Measurements from ENCODE around the gene SLC9A9. TPM values are rescaled to one million over a fixed set of nuclear protein-coding genes. Genes with fewer than 3 reads are reported as not detected.

Gene SLC9A9
- total RNA-seq, 1 experiment from 2014 or later, result not detected

- no peaks in the 10 kb centered on the region for H3K27me3 ChIP-seq (replicated peaks; ENCODE audit: control insufficient read depth, insufficient read depth, low read length)
- Mint-ChIP-seq H3K36me3 (ENCODE audit: insufficient read depth, unreplicated experiment) (no peaks in the 10 kb centered on the region), H3K4me1 (ENCODE audit: low read depth, unreplicated experiment) (no peaks in the 10 kb centered on the region), H3K27me3 (ENCODE audit: insufficient read depth, unreplicated experiment) (peaks cover 14% of the 10 kb centered on the region), H3K9me3 (ENCODE audit: unreplicated experiment) (no peaks in the 10 kb centered on the region), H3K4me3 (ENCODE audit: unreplicated experiment) (no peak overlapping the region), H3K27ac (ENCODE audit: unreplicated experiment) (no peak overlapping the region)
- BruUV-seq (replicated peaks), result no TSS peak
- intact Hi-C loops (cut with micrococcal nuclease; ENCODE audit: unreplicated experiment), result no loop called here
- no peaks in the 10 kb centered on the region for H3K36me3 ChIP-seq (ENCODE audit: control insufficient read depth, insufficient read depth, low read length)
- ChIA-PET POLR2A (no interaction called here), CTCF (no interaction called here)
- H3K4me3 ChIP-seq (ENCODE audit: low read depth, low read length), result no peak overlapping the region
- no peaks in the 10 kb centered on the region for H3K4me1 ChIP-seq
- no peak for DNase-seq
- no peak for TF ChIP-seq CTCF (IDR thresholded peaks at IDR 0.05; ENCODE audit: insufficient read depth in 1 of 2, low read depth in 1 of 2, low read length in 1 of 2, severe bottlenecking in 1 of 2, unreplicated experiment in 1 of 2)
- H3K9me3 ChIP-seq, result no peaks in the 10 kb centered on the region
Measured at GRCh38 chr3:143650120-143650519, 198.1 kb downstream of the SLC9A9 start.

- Histone ChIP-seq H3K4me1 (no peaks in the 10 kb centered on the region), H3K36me3 (ENCODE audit: control insufficient read depth, insufficient read depth, low read length) (no peaks in the 10 kb centered on the region), H3K4me3 (ENCODE audit: low read depth, low read length) (no peak overlapping the region), H3K9me3 (no peaks in the 10 kb centered on the region), H3K27me3 (replicated peaks; ENCODE audit: control insufficient read depth, insufficient read depth, low read length) (no peaks in the 10 kb centered on the region)
- Mint-ChIP-seq H3K9me3 (ENCODE audit: unreplicated experiment) (no peaks in the 10 kb centered on the region), H3K4me3 (ENCODE audit: unreplicated experiment) (no peak overlapping the region), H3K4me1 (ENCODE audit: low read depth, unreplicated experiment) (peaks cover 6% of the 10 kb centered on the region), H3K36me3 (ENCODE audit: insufficient read depth, unreplicated experiment) (no peaks in the 10 kb centered on the region), H3K27me3 (ENCODE audit: insufficient read depth, unreplicated experiment) (peaks cover 12% of the 10 kb centered on the region), H3K27ac (ENCODE audit: unreplicated experiment) (no peak overlapping the region)
- peak in 1 of 2 experiments; percentile 5 for DNase-seq
- peak in 1 of 2 experiments; percentile 10 for TF ChIP-seq CTCF (IDR thresholded peaks at IDR 0.05; ENCODE audit: insufficient read depth in 1 of 2, low read depth in 1 of 2, low read length in 1 of 2, severe bottlenecking in 1 of 2, unreplicated experiment in 1 of 2)
- ChIA-PET CTCF (no interaction called here), POLR2A (no interaction called here)
- intact Hi-C loops (cut with micrococcal nuclease; ENCODE audit: unreplicated experiment), result loop anchor here (10.0 kb wide), 1 partner anchor 574 kb away; no protein-coding TSS in a partner anchor
- no TSS peak for BruUV-seq (replicated peaks)
Measured at GRCh38 chr3:143648708-143649107, 199.6 kb downstream of the SLC9A9 start.

- Mint-ChIP-seq H3K27ac (ENCODE audit: unreplicated experiment) (no peak overlapping the region), H3K27me3 (ENCODE audit: insufficient read depth, unreplicated experiment) (peaks cover 7% of the 10 kb centered on the region), H3K4me3 (ENCODE audit: unreplicated experiment) (no peak overlapping the region), H3K4me1 (ENCODE audit: low read depth, unreplicated experiment) (peaks cover 6% of the 10 kb centered on the region), H3K9me3 (ENCODE audit: unreplicated experiment) (no peaks in the 10 kb centered on the region), H3K36me3 (ENCODE audit: insufficient read depth, unreplicated experiment) (no peaks in the 10 kb centered on the region)
- ChIA-PET CTCF (no interaction called here), POLR2A (no interaction called here)
- Histone ChIP-seq H3K9me3 (no peaks in the 10 kb centered on the region), H3K27me3 (replicated peaks; ENCODE audit: control insufficient read depth, insufficient read depth, low read length) (no peaks in the 10 kb centered on the region), H3K36me3 (ENCODE audit: control insufficient read depth, insufficient read depth, low read length) (no peaks in the 10 kb centered on the region), H3K4me1 (no peaks in the 10 kb centered on the region), H3K4me3 (ENCODE audit: low read depth, low read length) (no peak overlapping the region)
- BruUV-seq (replicated peaks), result no TSS peak
- no peak for TF ChIP-seq CTCF (IDR thresholded peaks at IDR 0.05; ENCODE audit: insufficient read depth in 1 of 2, low read depth in 1 of 2, low read length in 1 of 2, severe bottlenecking in 1 of 2, unreplicated experiment in 1 of 2)
- DNase-seq, result no peak
- intact Hi-C loops (cut with micrococcal nuclease; ENCODE audit: unreplicated experiment), result loop anchor here (10.0 kb wide), 1 partner anchor 573 kb away; no protein-coding TSS in a partner anchor
Measured at GRCh38 chr3:143648218-143648617, 200.1 kb downstream of the SLC9A9 start.
